SK-N-SH (cell line): ENCODE measurements around the gene SLC13A2.

Experiments
- CTCF ChIP-seq: fragments of 200-600 bp; sonication (generic); IDR thresholded peaks from 2 replicates; pipeline ENCODE4 v1.6.1; 2017; ENCODE audit warnings: antibody characterized with exemption, mild to moderate bottlenecking, moderate library complexity
- EP300 ChIP-seq, 2 experiments: IDR thresholded peaks; 2 replicates each; pipeline versions ENCODE4 v1.4.0 to v1.6.1; 2012; ENCODE audit warnings: borderline replicate concordance in 1 of 2, low read depth in 1 of 2, low read length in 1 of 2
- EZH2phosphoT487 ChIP-seq: fragments of 200-600 bp; sonication (generic); IDR thresholded peaks from 2 replicates; pipeline ENCODE4 v1.6.1; 2017; ENCODE audit warnings: low read depth, mixed run types, mild to moderate bottlenecking, antibody characterized with exemption, moderate library complexity, borderline replicate concordance
- FOSL2 ChIP-seq: IDR thresholded peaks from 2 replicates; pipeline ENCODE4 v1.4.0; 2012; ENCODE audit warnings: low read depth, mild to moderate bottlenecking, moderate library complexity, borderline replicate concordance
- MAX ChIP-seq: IDR thresholded peaks from 2 replicates; pipeline ENCODE4 v1.4.0; 2012; ENCODE audit warnings: low read depth
- POLR2AphosphoS5 ChIP-seq: IDR thresholded peaks from 2 replicates; pipeline ENCODE4 v1.6.1; 2012; ENCODE audit warnings: low read depth, low read length
- RAD21 ChIP-seq: IDR thresholded peaks from 2 replicates; pipeline ENCODE4 v1.6.1; 2012; ENCODE audit warnings: mild to moderate bottlenecking, low read length
- REST ChIP-seq: IDR thresholded peaks from 2 replicates; pipeline ENCODE4 v1.6.1; 2012; ENCODE audit warnings: mild to moderate bottlenecking, low read depth, low read length, moderate library complexity
- TAF1 ChIP-seq: IDR thresholded peaks from 2 replicates; pipeline ENCODE4 v1.6.1; 2012; ENCODE audit warnings: low read depth, mild to moderate bottlenecking, low read length, moderate library complexity, borderline replicate concordance
- TCF12 ChIP-seq: IDR thresholded peaks from 2 replicates; pipeline ENCODE4 v1.4.0; 2012
- USF2 ChIP-seq: fragments of 150-350 bp; IDR thresholded peaks from 2 replicates; pipeline ENCODE4 v1.6.1; 2017; ENCODE audit warnings: antibody characterized with exemption, low read length, low read depth, borderline replicate concordance
- YY1 ChIP-seq: IDR thresholded peaks from 2 replicates; pipeline ENCODE4 v1.4.0; 2012; ENCODE audit warnings: low read depth, mild to moderate bottlenecking
- ZBTB33 ChIP-seq: IDR thresholded peaks from 2 replicates; pipeline ENCODE4 v1.4.0; 2012; ENCODE audit warnings: low read depth, borderline replicate concordance

GRCh38 chr17:28545787-28546415 is 72.5 kb downstream of the SLC13A2 start:
- TF ChIP-seq EZH2phosphoT487 (no peak), CTCF (no peak), POLR2AphosphoS5 (no peak), ZBTB33 (no peak), REST (no peak), TCF12 (no peak), MAX (no peak), FOSL2 (no peak), EP300 (IDR thresholded peaks at IDR 0.05; ENCODE audit: borderline replicate concordance in 1 of 2, low read depth in 1 of 2, low read length in 1 of 2) (no peak), RAD21 (no peak), YY1 (no peak), TAF1 (no peak), USF2 (no peak)
